Gastrocnemius medialis (tissue), 4 donors: ENCODE measurements around the gene CORO2A.

Source experiments
- POLR2A ChIP-seq, 2 donors: fragments of 450-650 bp; IDR thresholded peaks; one replicate each; pipeline ENCODE4 v1.6.1; 2017; ENCODE audit warnings: antibody characterized with exemption in 2 of 2, mild to moderate bottlenecking in 2 of 2, moderate library complexity in 2 of 2
- TF ChIP-seq, protein P1 (sequence below), 5 experiments: fragments of 450-650 bp in 3 of 5; fragments of 200-600 bp in 2 of 5; sonication (generic) in 2 of 5; IDR thresholded peaks in 4 of 5; conservative IDR thresholded peaks in 1 of 5; 1 replicate in 4 of 5; 2 replicates in 1 of 5; pipeline ENCODE4 v1.5.1; 2016 to 2019; ENCODE audit warnings: antibody characterized with exemption in 5 of 5, mild to moderate bottlenecking in 3 of 5, moderate library complexity in 3 of 5

DNA sequence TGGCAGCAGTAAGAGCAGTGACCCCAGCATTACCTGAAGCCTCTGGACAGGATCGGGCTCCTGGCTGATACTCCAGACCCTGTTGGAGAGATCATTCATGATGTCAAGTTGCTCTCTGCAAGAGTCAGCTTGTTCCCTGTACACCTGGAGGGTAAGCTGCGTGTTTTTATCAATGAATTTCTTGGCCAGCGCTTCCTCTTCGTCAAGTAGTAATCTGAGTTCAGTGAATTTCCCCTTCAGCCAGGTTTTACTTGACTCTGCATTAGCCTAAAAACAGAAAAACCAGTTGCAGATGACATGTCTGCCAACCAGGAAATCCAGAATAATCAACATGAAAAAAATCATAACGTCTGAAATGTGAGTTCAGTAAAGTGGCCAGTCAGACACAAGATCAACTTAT lies 92.5 kb downstream of the CORO2A start:
- TF ChIP-seq, protein P1, sequence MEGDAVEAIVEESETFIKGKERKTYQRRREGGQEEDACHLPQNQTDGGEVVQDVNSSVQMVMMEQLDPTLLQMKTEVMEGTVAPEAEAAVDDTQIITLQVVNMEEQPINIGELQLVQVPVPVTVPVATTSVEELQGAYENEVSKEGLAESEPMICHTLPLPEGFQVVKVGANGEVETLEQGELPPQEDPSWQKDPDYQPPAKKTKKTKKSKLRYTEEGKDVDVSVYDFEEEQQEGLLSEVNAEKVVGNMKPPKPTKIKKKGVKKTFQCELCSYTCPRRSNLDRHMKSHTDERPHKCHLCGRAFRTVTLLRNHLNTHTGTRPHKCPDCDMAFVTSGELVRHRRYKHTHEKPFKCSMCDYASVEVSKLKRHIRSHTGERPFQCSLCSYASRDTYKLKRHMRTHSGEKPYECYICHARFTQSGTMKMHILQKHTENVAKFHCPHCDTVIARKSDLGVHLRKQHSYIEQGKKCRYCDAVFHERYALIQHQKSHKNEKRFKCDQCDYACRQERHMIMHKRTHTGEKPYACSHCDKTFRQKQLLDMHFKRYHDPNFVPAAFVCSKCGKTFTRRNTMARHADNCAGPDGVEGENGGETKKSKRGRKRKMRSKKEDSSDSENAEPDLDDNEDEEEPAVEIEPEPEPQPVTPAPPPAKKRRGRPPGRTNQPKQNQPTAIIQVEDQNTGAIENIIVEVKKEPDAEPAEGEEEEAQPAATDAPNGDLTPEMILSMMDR (IDR thresholded peaks at IDR 0.05 in 4 of 5, conservative IDR thresholded peaks at IDR 0.05 in 1 of 5): no peak
- no peak for TF ChIP-seq POLR2A (IDR thresholded peaks at IDR 0.05)
